Suprapubic skin (tissue), 4 donors: ENCODE measurements around the gene PDGFB. TPM values are rescaled to one million over a fixed set of nuclear protein-coding genes. Genes with fewer than 3 reads are reported as not detected.

Experiments
- DNase-seq, 2 donors: peaks; one replicate each; pipeline ENCODE4 v3.0.0-alpha.2; 2019; ENCODE audit warnings: low spot score in 2 of 2
- H3K27ac ChIP-seq: fragments of 200-600 bp; sonication (generic); one replicate; pipeline ENCODE4 v1.5.1; 2019
- H3K27me3 ChIP-seq: fragments of 200-600 bp; sonication (generic); one replicate; pipeline ENCODE4 v1.5.1; 2019
- H3K36me3 ChIP-seq: fragments of 200-600 bp; sonication (generic); one replicate; pipeline ENCODE4 v1.5.1; 2019
- H3K4me1 ChIP-seq: fragments of 200-600 bp; sonication (generic); one replicate; pipeline ENCODE4 v1.5.1; 2019
- H3K4me3 ChIP-seq: fragments of 200-600 bp; sonication (generic); one replicate; pipeline ENCODE4 v1.5.1; 2019; ENCODE audit warnings: mild to moderate bottlenecking
- H3K9me3 ChIP-seq: fragments of 200-600 bp; sonication (generic); one replicate; pipeline ENCODE4 v1.5.1; 2019
- EP300 ChIP-seq: sonication (generic); formaldehyde crosslinking; IDR thresholded peaks from one replicate; pipeline ENCODE4 v1.6.1; 2017; ENCODE audit warnings: antibody characterized with exemption
- POLR2A ChIP-seq, 2 donors: fragments of 450-650 bp; IDR thresholded peaks; one replicate each; pipeline ENCODE4 v1.6.1; 2017; ENCODE audit warnings: antibody characterized with exemption in 2 of 2, mild to moderate bottlenecking in 2 of 2, moderate library complexity in 2 of 2
- POLR2AphosphoS5 ChIP-seq, 3 donors: sonication (generic); formaldehyde crosslinking; IDR thresholded peaks; one replicate each; pipeline ENCODE4 v1.6.1; 2017; ENCODE audit warnings: antibody characterized with exemption in 3 of 3
- WGBS: methylation state at CpG from one replicate; pipeline ENCODE4 v1.1.5; 2018; 5-methylcytosine and 5-hydroxymethylcytosine counted together
- total RNA-seq, 4 donors: library from RNA; depleted of rRNA; stranded (reverse); fragments of >200 nt; gene quantifications; one replicate each; pipeline ENCODE4 v1.1.0, GENCODE V29; 2016
- TF ChIP-seq, protein P1 (sequence below), 2 donors: fragments of 200-600 bp in 1 of 2; fragments of 450-650 bp in 1 of 2; sonication (generic) in 1 of 2; IDR thresholded peaks; one replicate each; pipeline ENCODE4 v1.5.1; 2016 to 2019; ENCODE audit warnings: antibody characterized with exemption in 2 of 2, mild to moderate bottlenecking in 1 of 2, moderate library complexity in 1 of 2

The PDGFB gene
- total RNA-seq, 4 donors from 2014 or later = 10.5 to 20.6 (median 12.0) TPM

DNA sequence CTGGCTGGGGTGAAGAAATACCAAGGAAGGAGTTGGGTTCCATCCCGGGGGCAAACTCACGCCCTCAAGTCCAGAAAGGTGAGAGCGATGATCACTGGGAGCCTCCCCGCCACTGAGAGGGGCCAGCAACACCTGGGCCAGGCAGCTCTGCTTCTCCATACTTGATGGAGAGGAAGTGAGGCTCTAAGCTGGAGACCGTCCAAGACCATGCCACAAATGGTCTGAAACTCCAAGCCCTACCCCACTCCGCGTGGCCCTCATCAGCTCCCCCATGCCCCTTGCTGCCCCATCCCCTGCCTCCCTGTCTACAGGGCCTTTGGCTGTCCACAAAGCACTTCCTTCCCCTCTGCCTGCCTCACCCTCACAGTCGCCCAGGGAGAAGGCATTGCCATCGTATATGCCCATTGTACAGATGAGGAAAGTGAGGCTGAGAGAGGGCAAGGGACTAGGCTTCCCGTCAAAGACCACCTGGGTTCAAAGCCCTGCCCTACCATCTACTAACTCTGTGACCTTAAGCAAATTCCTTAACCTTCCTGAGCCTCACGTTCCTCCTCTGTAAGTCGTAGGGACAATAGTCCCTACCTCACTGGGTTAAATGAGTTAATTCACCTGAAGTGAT lies 4.4 kb upstream of the PDGFB start:
- WGBS = 86% methylated on average over 12 of the region's 12 CpGs
- DNase-seq = no peak
- TF ChIP-seq, protein P1, sequence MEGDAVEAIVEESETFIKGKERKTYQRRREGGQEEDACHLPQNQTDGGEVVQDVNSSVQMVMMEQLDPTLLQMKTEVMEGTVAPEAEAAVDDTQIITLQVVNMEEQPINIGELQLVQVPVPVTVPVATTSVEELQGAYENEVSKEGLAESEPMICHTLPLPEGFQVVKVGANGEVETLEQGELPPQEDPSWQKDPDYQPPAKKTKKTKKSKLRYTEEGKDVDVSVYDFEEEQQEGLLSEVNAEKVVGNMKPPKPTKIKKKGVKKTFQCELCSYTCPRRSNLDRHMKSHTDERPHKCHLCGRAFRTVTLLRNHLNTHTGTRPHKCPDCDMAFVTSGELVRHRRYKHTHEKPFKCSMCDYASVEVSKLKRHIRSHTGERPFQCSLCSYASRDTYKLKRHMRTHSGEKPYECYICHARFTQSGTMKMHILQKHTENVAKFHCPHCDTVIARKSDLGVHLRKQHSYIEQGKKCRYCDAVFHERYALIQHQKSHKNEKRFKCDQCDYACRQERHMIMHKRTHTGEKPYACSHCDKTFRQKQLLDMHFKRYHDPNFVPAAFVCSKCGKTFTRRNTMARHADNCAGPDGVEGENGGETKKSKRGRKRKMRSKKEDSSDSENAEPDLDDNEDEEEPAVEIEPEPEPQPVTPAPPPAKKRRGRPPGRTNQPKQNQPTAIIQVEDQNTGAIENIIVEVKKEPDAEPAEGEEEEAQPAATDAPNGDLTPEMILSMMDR (IDR thresholded peaks at IDR 0.05) = no peak
- H3K9me3 ChIP-seq = no peaks in the 10 kb centered on the region
- no peak overlapping the region for H3K4me3 ChIP-seq
- no peaks in the 10 kb centered on the region for H3K36me3 ChIP-seq
- peaks cover 38% of the 10 kb centered on the region for H3K4me1 ChIP-seq
- no peaks in the 10 kb centered on the region for H3K27me3 ChIP-seq
- no peak overlapping the region for H3K27ac ChIP-seq

GRCh38 chr22:39248254-39248653 lies 3.5 kb upstream of the PDGFB start:
- no peak overlapping the region for H3K4me3 ChIP-seq
- no peak for TF ChIP-seq EP300
- no peak for TF ChIP-seq POLR2A (IDR thresholded peaks at IDR 0.05)
- TF ChIP-seq, protein P1 (IDR thresholded peaks at IDR 0.05) = no peak
- no peak for TF ChIP-seq POLR2AphosphoS5 (IDR thresholded peaks at IDR 0.05)
- 42% methylated on average over 5 of the region's 5 CpGs for WGBS
- no peaks in the 10 kb centered on the region for H3K36me3 ChIP-seq
- H3K27me3 ChIP-seq = peaks cover 3% of the 10 kb centered on the region
- H3K9me3 ChIP-seq = no peaks in the 10 kb centered on the region
- DNase-seq = no peak
- no peak overlapping the region for H3K27ac ChIP-seq
- peaks cover 38% of the 10 kb centered on the region for H3K4me1 ChIP-seq

DNA sequence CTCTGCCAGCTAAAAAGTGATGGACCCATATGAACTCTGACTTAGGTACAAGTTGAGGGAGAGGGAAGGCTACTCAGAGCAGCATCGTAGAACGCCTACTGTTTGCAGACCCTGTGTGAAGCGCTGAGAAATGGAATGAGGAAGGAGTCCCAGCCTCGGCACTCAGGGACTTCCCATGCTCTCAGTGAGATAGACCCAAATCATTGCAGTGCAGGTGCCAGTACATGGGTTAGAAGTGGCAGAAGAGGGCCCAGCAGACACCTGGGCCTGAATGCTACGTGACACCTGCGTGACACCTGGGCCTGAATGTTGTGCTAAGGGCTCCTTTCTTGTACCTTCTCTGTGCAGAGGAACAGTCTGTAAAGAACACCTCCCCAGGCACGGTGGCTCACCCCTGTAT lies 2.6 kb upstream of the PDGFB start:
- TF ChIP-seq, protein P1 (IDR thresholded peaks at IDR 0.05) = no peak
- no peak for TF ChIP-seq POLR2AphosphoS5 (IDR thresholded peaks at IDR 0.05)
- TF ChIP-seq POLR2A (IDR thresholded peaks at IDR 0.05) = no peak
- TF ChIP-seq EP300 = no peak
- 91% methylated on average over 7 of the region's 7 CpGs for WGBS
- Histone ChIP-seq H3K9me3 (no peaks in the 10 kb centered on the region), H3K27me3 (peaks cover 3% of the 10 kb centered on the region), H3K36me3 (no peaks in the 10 kb centered on the region), H3K27ac (no peak overlapping the region), H3K4me3 (no peak overlapping the region), H3K4me1 (peaks cover 39% of the 10 kb centered on the region)
- no peak for DNase-seq

DNA sequence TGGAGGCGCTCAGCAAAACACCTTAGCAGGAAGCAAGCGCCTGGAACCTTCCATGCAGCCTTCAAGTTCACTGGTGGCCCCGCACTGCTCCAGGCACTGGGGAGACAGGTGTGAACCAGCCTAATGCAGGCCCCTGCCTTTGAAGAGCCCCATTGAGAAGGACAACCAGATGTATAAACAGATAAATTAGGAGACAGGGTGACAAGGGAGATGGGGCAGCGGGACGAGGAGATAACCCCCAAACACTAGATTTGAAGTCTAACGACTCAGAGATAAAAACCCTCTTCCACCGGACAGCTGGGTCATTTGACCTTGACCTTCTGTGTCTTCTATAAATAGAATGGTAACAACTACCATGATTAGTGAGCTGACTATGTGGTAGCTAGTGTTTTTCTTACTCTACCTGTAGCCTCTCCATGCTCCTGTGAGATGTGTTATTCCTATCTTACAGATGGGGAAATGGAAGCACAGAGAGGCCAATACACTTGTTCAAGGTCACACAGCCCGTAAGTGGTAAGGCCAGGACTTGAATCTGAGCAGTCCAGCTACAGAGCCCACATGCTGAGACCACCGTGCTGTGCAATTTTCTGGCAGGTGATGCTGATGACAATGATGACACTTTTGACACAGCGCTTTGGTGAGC lies 2.0 kb upstream of the PDGFB start:
- 73% methylated on average over 10 of the region's 10 CpGs for WGBS
- H3K36me3 ChIP-seq = no peaks in the 10 kb centered on the region
- TF ChIP-seq EP300 = no peak
- TF ChIP-seq, protein P1 (IDR thresholded peaks at IDR 0.05) = no peak
- TF ChIP-seq POLR2AphosphoS5 (IDR thresholded peaks at IDR 0.05) = no peak
- no peak for TF ChIP-seq POLR2A (IDR thresholded peaks at IDR 0.05)
- H3K4me3 ChIP-seq = no peak overlapping the region
- H3K9me3 ChIP-seq = no peaks in the 10 kb centered on the region
- peaks cover 3% of the 10 kb centered on the region for H3K27me3 ChIP-seq
- no peak for DNase-seq
- peaks cover 39% of the 10 kb centered on the region for H3K4me1 ChIP-seq
- H3K27ac ChIP-seq = no peak overlapping the region

DNA sequence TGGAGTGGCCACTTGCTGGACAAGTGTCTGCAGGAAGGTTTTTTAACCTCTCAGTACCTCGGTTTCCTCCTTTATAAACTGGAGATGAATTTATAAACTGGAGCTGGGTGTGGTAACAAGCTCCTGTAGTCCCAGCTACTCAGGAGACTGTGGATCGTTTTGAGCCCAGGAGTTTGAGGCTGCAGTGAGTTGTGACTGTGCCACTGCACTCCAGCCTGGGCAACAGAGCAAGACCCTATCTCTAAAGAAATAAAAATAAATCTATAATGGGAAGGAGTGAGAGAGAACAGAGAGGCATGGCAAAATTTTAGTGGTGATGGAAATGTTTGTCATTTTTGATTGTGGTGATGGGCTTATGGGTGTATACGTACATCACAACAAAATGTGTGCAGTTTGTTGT lies 1.4 kb upstream of the PDGFB start:
- no peak overlapping the region for H3K4me3 ChIP-seq
- no peak overlapping the region for H3K27ac ChIP-seq
- H3K27me3 ChIP-seq = peaks cover 3% of the 10 kb centered on the region
- 63% methylated on average over 3 of the region's 3 CpGs for WGBS
- peaks cover 45% of the 10 kb centered on the region for H3K4me1 ChIP-seq
- H3K9me3 ChIP-seq = no peaks in the 10 kb centered on the region
- no peak for DNase-seq
- H3K36me3 ChIP-seq = no peaks in the 10 kb centered on the region
- TF ChIP-seq EP300 = no peak
- TF ChIP-seq POLR2AphosphoS5 (IDR thresholded peaks at IDR 0.05) = no peak
- no peak for TF ChIP-seq POLR2A (IDR thresholded peaks at IDR 0.05)
- TF ChIP-seq, protein P1 (IDR thresholded peaks at IDR 0.05) = no peak
